Effector CD4-positive, alpha-beta T cell (primary cell): Measurements from ENCODE around the gene PHYH.
"Not testable (repeated sequence)": the region's sequence is repeated elsewhere in the genome, so short reads cannot be mapped to it uniquely, and the experiment has no call there.

Source experiments
- DNase-seq: peaks from one replicate; pipeline ENCODE4 v3.0.0-alpha.2; 2020
- total RNA-seq: gene quantifications from one replicate; lab custom pipeline; 2026; lab: John Stamatoyannopoulos, UW

Gene PHYH
- 15.6 reads per million, percentile 41 among the genes with 10 or more reads in this experiment for total RNA-seq

DNA sequence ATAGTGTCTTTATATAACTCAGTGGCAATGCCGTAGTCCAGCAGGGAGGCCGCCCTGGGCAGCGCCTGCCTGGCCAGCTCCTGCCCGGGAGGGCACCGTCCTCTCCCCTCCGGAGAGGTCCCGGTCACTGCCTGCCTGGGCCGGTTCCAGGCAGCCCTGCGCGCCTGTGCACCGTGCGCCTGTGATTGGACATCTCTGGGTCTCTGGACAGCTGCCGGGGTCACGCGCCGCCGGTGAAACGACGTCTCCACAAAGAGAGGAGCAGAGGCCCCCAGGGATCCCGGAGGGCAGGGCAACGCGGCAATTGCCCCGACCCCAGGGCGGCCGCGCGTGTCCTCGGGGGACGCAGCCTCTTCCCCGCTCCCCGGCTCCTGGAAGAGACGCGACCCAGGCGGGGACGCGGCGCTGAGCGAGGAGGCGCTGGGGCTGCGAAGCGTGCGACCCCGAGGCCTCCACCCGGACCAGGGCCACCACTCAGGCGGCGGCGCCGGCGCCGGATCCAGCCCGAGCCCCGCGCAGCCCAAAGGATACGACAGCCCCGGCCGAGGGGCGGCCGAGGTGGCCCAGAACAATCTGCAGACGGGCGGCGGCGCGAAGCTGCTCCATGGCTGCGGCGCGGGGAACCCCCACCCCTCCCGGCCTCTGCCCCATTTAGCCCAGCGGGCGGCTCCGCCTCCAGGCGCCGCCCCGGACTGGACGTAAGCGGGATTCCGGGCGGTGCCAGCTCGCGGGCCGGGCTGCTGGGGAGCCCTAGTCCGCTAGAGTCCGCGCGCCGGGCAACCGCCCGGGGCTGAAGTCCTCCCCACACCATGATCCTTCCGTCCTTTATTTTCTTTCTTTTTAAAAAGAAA, at the start of gene PHYH:
Gene PHYH (minus strand): TSS at position 628 of the 851 bp plus-strand sequence. CDS start 22 bp downstream, at position 606.
- DNase-seq: peak; percentile 79

DNA sequence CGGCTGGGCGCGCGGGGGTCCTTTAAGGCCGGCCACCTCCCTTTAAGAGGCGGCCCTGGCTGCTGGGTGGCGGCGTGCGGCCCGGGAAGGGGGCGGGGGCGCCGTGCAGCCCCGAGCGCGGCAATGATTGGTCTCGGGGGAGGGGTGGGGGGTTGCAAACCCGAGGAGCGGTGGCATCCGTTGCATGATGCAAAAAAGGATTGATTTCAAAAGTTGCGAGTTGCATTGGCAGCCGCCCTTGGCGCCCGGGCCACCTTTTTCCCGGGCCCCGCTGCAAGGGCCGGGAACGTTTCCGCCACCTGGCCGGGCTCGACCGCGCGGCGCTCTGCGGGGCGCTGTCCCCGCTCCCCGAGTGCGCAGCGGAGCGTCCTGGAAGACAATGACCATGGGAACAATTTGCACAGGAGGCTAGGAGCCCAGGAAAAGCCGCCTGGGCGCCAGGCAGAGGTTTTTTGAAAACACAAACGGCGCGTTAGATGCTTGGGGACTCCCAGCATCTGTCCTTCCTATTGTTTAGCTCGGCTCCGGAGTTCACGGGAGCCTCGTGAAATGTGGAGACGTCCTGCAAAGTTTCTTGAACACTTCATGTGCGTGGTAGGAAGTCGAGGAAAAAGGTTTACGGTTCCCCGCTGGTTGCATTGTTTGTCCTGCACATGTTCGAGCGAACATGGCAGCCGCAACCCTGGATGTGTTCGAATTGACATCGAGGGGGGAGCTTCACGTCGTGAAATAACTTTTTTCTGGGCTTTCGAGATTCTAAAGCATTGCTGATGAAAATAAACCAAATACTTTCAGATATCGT, 48.6 kb upstream of the PHYH start, which contains the start of gene SEPHS1:
Gene SEPHS1 (minus strand): TSS at position 78 of the 802 bp plus-strand sequence. CDS start 3,343 bp downstream, outside the sequence.
- DNase-seq: peak; percentile 75

DNA sequence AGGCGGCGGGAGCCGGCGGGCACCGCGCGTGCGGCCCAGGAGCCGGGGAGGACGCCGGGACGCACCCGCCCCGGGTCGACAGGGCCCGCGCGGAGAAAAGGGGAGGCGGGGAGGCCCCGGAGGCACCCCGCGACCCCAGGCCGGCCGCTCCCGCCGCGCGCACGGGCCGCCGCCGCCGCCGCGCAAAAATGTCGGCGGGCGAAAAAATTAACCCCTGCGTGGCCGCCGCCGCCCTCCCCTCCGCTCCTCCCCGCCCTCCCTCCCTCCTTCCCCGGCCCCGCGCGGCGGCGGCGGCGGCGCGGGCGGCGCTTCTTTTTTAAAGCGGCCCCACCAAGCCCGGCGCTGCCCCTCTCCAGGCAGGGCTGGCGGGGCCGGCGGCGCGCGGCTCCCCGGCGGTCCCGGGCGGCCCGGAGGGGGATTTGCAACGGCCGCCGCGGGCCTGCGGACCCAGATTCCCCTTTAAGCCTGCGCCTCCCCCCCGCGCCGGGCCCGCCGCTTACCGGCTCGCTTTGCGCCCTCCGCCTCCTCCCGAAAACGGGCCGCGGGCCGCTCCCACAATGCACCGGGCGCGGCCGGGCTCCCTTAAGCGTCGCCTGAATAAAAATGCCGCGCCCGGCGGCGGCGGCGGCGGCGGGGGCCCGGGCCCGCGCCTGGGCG, 47.8 kb upstream of the PHYH start:
- peak; percentile 72 for DNase-seq

DNA sequence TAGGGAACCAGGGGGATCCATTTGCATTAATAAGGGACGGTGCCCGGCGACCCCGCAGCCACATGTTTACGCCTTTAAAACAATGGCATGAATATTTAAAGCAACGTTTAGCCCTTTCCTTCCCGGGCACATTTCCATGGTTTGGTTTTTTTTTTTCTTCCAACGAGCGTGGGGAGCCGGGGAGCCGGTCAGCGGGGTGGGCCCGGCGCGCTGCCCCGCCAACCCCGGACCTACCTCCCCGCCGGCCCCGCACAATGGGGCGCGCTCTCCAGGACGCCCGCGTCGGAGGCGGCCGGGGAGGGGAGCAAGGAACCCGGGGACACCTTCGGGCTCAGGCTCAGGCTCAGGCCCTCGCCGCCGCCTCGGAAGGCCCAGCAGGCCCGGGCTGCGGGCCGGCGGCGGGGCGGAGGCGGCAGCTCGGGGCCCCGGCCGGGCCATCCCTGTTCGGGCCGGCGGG, 47.2 kb upstream of the PHYH start:
- DNase-seq: peak; percentile 16

DNA sequence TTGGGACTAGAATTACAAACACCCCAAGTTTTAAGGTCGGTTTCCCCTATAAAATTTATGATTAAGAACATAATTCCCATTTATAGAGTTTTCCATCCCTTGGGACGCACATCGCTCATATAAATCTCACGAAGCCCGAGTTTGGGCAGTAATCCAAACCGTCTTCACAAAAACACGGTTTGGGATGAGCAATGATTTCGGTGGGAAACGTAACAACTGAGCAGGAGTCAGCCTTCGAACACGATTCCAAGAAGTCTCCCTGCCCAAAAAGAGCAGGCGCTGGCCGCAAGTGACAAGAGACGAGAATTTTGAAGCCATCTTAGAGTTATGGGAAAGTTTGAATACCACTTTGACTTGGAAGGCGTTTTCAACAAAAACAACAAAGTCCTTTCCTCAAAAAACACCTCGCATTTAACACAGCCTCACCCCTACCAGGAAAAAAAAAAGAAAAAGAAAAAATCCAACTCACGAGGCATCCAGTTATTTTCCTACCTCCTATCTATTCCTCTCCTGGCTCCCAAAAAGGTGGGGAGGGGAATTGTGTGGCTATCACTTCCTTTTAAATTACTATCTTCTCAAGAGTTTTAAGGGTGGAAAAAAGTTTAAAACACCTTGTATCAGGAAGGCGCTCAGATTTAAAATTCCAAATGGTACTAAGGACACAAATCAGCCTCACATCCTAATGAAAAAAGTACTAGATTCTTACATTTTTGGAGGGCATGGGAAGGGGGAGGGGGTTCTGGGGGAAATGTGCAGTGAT, 46.6 kb upstream of the PHYH start:
- no peak for DNase-seq

DNA sequence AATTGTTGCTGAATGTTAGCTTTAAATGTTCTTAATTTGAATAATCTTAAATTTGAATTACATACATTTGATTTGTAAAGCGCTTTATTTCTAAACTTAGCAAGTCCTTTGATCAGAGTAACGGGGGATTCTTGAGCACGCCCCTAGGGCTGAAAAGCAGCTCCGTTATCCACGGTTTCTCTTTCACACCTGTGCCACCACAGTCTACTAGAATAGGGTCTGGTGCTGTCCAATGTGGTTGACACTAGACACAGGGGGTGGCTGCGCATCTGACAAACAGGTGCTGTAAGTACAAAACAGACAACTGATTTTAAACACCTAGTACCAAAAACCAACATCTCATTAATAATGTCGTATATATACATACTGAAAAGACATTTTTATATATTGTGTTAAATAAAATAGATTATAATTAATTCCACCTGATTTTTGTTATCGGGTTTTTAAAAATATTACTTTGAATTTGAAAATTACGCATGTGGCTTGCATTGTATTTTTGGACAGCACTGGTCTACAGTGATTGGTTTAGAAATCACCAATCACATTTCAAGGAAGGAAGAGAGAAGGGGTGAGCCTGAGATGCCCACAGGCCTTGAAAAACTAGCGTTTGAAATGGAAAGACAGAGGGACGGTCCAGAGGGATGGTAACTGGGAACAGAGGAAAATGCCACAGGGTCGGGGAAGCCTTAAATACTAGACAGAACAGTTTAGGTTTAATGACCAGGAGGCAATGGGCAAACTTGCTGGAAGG, 40.9 kb upstream of the PHYH start:
- DNase-seq: no peak

DNA sequence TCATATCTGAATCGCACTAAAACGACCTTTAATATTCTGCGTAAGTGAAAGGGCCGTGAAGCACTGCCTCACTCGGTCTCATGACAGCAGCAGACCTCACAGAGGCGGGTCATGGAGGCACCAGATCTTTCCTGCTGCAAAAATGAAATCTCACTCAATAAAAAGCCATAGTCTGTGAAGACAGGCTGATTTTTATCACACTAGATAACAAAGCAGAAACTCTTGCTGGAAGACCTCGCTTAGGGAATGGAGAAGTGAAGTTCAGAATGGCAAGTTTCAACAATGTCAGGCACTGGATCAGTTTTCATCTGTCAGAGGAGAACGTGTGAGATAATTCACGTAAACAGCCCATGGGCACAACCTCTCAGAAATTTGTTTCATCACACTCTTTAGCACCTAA, 40.2 kb upstream of the PHYH start:
- no peak for DNase-seq

DNA sequence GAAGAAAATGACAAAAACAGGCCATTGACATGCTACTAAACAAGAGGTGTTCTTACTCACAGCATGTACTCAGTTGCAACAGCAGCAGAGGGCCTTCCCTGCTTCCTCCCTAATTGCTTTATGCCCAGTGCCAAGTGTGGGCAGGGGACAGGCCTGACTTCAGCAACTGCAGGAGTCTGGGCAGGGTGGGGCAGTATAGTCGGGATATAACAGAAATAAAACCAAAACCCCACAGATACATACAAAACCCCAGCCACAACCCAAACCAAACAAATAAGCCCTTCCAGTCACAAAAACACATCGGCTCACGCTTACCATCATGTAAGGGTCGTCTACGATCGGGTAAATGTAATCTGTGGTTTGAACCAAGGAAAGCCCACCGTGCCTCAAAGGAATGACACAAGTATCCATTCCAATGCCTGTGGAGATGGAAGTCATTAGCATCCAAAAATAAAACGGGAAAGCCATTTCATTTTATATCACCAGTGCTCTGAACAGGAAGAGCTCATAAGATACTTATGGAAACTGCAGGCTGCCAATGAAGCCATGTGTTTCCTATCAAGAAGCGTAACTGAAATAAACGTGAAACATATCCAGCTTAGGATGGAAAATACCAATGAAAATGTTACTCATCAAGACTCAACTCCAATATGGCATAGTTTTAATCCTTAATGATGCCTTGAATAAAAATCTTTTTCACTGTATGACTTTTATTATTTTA, 38.7 kb upstream of the PHYH start:
- no peak for DNase-seq

DNA sequence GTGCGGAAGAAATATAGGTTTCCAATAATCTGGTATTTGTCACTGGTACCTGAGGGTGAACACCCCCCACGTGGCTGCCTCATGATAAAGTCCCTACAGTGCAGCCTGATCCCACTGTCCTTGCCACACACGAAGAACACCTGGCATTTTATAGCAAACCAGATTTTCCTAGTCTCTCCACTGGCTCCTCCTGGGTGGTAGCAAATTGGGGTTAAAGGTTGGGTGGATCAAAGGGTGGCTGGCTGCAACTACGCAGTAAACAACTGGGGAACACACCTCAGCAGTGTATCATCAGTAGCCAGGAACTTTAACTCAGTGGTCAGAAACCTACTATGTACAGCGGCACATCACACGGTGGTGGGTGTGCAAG, 37.9 kb upstream of the PHYH start:
- DNase-seq: no peak

DNA sequence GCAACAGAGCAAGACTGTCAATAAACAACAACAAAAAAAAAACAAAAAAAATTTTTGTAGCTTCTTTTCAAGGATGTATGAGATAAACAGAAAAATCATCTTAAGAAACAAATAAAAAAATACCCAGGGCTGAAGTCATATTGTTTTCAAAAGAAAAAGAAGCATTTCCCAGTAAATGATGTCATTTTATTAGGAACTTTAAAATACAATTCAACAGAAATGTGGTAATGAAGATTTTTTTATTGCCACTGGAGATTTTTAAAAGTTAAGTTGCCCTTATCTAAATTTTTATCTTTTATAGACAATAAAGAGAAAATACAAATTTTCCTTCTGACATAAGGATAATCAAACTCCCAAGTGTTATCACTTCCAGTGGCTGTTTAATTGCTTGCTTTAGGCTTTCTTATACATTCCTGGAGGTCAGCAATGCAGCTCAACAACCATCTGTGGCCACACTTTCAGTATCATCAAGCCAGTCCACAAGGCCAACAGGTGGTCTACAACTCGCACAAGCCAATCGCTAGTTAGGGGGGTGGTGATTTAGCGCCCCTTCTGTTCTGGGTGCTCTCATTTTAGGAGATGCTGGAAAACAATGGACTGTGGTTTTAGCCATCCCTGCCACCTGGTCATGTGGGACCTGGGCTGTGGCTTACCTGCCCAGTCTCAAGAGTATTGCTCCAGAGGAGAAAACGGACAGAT, 37.4 kb upstream of the PHYH start:
- DNase-seq: no peak

DNA sequence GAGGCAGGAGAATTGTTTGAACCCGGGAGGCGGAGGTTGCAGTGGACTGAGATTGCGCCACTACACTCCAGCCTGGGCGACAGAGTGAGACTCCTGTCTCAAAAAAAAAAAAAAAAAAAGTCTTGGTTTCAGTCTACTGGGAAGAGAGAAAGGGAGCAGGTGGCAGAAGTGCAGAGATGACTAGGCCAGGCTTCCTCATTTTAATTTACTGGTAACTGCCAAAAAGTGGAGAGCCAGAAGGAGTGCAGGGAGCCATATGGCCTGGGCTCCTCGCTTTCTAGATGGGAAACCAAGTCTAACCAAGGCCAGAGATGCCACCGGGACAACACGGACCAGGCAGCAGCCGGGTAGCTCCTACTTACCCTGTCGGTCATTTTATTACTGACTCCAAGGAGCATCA, 36.0 kb upstream of the PHYH start:
- no peak for DNase-seq

DNA sequence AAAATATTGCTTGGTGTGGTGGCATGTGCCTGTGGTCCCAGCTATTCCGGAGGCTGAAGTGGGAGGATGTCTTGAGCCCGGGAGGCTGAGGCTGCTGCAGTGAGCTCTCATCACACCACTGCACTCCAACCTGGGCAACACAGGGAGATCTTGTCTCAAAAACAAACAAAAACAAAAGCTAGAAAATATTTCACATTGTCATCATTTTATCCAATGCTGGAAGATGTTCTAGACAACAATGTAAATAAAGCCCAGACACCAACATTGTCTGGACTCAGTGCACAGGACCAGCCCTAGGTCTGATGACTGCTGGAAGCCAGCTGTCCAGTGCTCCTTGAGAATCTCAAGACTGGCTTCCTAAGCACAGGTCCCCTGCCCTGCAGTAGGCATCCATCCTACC, 34.7 kb upstream of the PHYH start:
- DNase-seq: no peak

DNA sequence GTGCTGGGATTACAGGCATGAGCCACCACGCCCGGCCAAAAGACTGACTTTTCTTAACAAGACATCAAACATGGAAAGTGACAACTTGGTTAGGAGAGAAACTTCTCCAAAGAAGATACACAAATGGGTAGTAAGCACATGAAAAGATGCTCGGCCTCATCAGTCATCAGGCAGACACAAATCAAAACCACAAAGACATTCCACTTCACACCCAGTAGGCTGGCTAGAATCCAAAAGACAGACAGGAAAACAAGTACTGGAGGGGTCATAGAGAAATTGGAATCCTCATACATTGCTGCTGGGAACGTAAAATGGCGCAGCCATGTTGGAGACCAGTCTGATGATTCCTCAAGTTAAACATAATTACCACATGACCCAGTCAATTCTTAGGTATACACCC, 31.8 kb upstream of the PHYH start:
- DNase-seq: no peak

DNA sequence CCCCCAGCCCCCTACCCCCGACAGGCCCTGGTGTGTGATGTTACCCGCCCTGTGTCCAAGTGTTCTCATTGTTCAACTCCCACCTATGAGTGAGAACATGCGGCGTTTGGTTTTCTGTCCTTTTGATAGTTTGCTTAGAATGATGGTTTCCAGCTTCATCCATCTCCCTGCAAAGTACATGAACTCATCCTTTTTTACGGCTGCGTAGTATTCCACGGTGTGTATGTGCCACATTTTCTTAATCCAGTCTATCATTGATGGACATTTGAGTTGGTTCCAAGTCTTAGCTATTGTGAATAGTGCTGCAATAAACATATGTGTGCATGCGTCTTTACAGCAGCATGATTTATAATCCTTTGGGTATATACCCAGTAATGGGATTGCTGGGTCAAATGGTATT, 31.1 kb upstream of the PHYH start:
- DNase-seq: not testable (repeated sequence)

DNA sequence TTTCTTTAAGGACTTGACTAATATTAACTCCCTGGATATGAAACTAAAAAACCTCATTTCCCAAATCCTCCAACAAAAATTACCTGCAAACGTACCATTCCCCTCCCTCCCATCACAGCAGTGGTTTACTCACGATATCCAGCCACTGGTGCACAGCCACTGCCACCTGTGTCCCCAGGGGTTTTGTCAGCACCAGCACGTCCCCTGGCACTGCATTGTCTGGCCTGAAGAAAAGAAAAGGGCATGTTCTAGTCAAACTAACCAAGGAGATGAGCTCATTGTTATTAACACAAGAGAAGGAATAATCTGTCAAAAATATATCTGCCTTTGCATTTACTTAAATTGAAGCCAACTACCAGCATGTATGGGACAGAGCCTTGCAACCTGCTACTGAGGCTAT, 29.7 kb upstream of the PHYH start:
- DNase-seq: no peak

DNA sequence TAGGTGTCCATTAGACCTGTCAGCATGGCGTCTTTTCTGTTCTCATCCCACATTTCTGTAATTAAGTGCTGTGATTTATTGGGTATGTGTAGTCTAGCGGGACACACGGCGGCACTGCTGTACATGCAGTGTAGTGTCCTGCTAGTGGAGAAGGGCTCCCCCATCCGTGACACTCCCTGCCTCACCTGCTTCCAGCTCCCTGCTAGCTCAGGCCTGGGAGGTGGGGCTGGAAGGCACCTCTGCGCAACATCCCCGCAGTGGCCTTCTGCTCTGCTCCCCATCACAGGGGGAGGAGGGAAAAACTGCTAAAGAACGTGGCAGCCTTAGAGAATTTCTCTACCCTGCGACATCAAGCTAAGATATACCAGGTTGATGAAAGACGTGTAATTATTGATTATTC, 28.7 kb upstream of the PHYH start:
- no peak for DNase-seq

DNA sequence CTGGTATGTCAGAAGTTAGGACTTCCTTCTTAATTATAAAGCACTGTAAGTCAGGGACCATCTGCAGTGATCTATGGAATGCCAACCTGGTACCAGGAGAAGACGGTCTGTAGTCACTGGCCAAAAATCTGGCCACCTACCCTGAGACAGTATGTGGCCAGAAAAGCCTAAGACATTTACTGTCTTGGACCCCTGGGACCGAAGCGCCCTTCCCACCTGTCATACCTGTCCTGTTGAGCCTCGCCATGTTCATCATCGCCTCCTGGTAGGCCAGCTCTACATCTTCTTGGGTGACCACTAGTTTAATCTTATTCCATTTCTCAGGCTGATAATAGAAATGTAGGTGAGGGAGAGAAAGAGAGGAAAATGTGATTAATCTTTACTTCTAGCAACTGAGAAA, 28.3 kb upstream of the PHYH start:
- DNase-seq: no peak

DNA sequence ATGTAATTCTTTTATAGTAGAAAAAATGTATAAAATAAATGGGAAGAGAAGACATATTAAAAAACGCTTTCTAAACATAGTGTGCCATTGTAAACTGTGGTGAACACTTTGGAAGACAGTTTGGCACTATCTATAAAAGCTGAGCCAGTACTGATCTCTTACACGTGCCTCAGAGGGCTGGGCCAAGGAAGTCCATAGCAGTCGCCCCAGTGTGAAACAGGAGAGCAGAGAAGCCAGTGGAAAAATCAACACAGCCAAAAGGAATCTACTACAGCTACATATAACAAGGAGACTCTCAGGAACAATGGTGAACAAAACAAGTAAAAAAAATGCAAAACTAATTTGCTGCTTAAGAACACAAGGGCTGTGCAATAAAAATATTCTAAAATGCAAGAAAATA, 27.7 kb upstream of the PHYH start:
- no peak for DNase-seq

DNA sequence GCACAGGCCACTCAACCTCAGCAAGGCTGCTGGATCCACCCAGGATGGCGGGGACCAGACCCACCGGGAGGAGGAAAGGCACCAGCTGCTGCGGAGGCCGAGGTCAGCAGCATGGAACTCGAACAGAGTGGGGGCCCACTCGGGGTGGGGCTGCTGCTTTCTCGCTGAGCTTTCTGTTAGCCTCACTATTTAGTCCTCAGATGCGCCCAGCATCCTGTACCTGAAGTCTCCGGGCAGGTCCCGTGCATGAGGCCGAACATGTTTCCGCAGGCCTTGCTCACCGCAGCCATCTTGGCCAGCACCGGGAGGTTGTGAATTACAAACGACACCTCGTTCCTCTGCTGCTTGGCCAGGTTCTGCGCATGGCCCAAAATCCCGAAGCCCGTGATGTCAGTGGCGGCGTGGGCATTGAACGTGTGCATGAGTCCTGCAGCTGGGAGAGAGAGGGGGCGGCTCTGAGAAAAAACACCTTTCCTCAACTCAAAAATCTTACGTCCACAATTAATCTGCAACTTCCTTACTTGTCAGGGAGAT, 22.8 kb upstream of the PHYH start:
- DNase-seq: no peak

DNA sequence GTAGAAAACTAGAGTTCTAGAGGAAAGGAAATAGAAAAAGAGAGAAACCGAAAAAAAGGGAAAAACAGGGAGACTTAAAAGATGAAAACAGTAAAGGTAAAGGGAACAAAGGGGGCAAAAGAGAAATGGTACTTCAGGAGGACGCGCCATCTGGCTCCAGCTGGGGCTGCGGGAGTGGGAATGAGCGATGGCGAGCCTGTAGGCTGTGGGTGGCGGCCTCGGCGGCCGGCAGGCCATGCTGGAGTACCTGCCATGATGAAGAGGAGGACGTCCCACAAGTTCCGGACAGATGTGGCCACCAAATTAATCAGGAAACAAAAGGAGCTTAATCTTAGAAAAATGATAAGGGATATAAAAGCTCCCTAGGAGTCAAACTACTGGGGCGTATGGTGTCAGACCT, 21.7 kb upstream of the PHYH start:
- DNase-seq: no peak
